H1 (cell line): ENCODE measurements around the gene FARS2. TPM values are rescaled to one million over a fixed set of nuclear protein-coding genes. Genes with fewer than 3 reads are reported as not detected.

Experiments used
- YY1 ChIP-seq: IDR thresholded peaks from 2 replicates; pipeline ENCODE4 v1.6.1; 2011; ENCODE audit warnings: low read depth, mild to moderate bottlenecking, low read length
- polyA plus RNA-seq, 7 experiments: library from polyadenylated mRNA; depleted of rRNA in 3 of 7; stranded (reverse) in 5 of 7; unstranded in 2 of 7; fragments of >200 nt in 5 of 7; fragments of 200-250 nt in 2 of 7; gene quantifications; 1 replicate in 5 of 7; 2 replicates in 1 of 7; 4 replicates in 1 of 7; pipeline versions ENCODE4 v1.2.1 to v1.2.3, GENCODE V29; 2011 to 2013; ENCODE audit warnings: missing spikeins in 2 of 7, mixed read lengths in 2 of 7
- total RNA-seq: library from RNA; stranded (reverse); fragmentation: NEBNext Ultra II Directional; extraction: Animal tissue kit (Norgen Biotek cat#: 25700); gene quantifications from 2 replicates; pipeline ENCODE4 v1.2.1, GENCODE V29; 2021

Gene FARS2
- total and polyA plus RNA-seq, 2 of the 8 experiments (the other 6 are each of a cell fraction or from before 2014, with no cell fraction given), result 11.7 to 14.4 TPM

DNA sequence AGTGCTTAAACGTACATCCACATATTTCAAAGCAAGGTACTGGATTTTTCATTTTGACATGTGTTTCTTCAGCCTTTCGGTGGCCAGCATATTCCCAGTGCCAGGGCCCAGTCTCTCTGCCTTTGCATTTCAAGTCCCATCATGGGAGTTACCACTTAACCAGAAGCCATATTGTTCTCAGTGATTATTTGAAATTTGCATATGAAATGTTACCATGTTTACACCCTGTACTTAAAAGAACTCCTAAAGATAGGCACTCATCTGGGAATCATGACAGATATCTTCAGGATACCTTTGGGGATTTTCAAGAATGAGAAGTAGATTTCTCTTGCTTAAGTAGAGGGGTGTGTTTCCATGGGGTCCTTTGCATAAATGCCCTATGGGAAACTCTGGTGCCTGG, 377.9 kb downstream of the FARS2 start (continued):
- no peak for TF ChIP-seq YY1
- TF ChIP-seq, all 59 proteins: peak for 0
